Kidney epithelial cell (primary cell): ENCODE measurements around the gene H6PD. TPM values are rescaled to one million over a fixed set of nuclear protein-coding genes. Genes with fewer than 3 reads are reported as not detected.

ENCODE experiments used
- DNase-seq: peaks from one replicate; pipeline ENCODE4 v3.0.0-alpha.2; 2010; ENCODE audit warnings: low read depth
- H3K27me3 ChIP-seq: 2 replicates; pipeline ENCODE4 v1.6.0; 2011; ENCODE audit warnings: low read length; ENCODE audit not compliant: control insufficient read depth, insufficient read depth
- H3K36me3 ChIP-seq: 2 replicates; pipeline ENCODE4 v1.5.1; 2011; ENCODE audit warnings: low read length; ENCODE audit not compliant: control insufficient read depth, insufficient read depth
- H3K4me3 ChIP-seq: 2 replicates; pipeline ENCODE4 v1.5.1; 2011; ENCODE audit warnings: low read depth, mild to moderate bottlenecking, control low read depth, low read length
- total RNA-seq: library from RNA; depleted of rRNA; stranded (reverse); fragments of >200 nt; gene quantifications from 2 replicates; pipeline ENCODE4 v1.2.3, GENCODE V29; 2015
- TF ChIP-seq, protein P1 (sequence below): IDR thresholded peaks from 2 replicates; pipeline ENCODE4 v1.5.1; 2011; ENCODE audit warnings: mild to moderate bottlenecking, moderate library complexity, low read length, control low read depth, inconsistent platforms; ENCODE audit not compliant: insufficient read depth, poor library complexity, severe bottlenecking

Gene H6PD
- total RNA-seq, 1 donor from 2014 or later: 24.4 TPM

- Histone ChIP-seq H3K27me3 (no peaks in the 10 kb centered on the region), H3K4me3 (no peak overlapping the region), H3K36me3 (no peaks in the 10 kb centered on the region)
- no peak for DNase-seq
- TF ChIP-seq, protein P1, sequence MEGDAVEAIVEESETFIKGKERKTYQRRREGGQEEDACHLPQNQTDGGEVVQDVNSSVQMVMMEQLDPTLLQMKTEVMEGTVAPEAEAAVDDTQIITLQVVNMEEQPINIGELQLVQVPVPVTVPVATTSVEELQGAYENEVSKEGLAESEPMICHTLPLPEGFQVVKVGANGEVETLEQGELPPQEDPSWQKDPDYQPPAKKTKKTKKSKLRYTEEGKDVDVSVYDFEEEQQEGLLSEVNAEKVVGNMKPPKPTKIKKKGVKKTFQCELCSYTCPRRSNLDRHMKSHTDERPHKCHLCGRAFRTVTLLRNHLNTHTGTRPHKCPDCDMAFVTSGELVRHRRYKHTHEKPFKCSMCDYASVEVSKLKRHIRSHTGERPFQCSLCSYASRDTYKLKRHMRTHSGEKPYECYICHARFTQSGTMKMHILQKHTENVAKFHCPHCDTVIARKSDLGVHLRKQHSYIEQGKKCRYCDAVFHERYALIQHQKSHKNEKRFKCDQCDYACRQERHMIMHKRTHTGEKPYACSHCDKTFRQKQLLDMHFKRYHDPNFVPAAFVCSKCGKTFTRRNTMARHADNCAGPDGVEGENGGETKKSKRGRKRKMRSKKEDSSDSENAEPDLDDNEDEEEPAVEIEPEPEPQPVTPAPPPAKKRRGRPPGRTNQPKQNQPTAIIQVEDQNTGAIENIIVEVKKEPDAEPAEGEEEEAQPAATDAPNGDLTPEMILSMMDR: no peak
Measured at GRCh38 chr1:9265968-9266367, 31.4 kb downstream of the H6PD start.

DNA sequence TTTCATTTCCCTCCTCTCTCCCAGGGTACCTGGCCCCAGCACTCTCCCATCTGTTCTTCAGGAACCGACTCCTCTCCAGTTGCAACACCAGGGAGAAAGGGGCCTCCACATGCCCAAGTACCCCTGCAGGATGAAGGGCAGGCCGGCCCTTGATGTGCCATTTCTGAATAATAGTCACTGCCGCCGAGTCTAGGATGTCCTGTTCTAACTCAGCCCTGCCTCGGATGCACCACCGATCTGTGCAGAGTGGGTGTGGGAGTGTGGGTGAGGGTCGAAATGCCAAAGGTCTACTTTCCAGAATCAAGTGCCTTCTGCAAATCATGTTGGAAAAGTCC is 32.7 kb downstream of the H6PD start:
- no peak for DNase-seq
- Histone ChIP-seq H3K4me3 (no peak overlapping the region), H3K27me3 (no peaks in the 10 kb centered on the region), H3K36me3 (no peaks in the 10 kb centered on the region)
- TF ChIP-seq, protein P1: no peak

DNA sequence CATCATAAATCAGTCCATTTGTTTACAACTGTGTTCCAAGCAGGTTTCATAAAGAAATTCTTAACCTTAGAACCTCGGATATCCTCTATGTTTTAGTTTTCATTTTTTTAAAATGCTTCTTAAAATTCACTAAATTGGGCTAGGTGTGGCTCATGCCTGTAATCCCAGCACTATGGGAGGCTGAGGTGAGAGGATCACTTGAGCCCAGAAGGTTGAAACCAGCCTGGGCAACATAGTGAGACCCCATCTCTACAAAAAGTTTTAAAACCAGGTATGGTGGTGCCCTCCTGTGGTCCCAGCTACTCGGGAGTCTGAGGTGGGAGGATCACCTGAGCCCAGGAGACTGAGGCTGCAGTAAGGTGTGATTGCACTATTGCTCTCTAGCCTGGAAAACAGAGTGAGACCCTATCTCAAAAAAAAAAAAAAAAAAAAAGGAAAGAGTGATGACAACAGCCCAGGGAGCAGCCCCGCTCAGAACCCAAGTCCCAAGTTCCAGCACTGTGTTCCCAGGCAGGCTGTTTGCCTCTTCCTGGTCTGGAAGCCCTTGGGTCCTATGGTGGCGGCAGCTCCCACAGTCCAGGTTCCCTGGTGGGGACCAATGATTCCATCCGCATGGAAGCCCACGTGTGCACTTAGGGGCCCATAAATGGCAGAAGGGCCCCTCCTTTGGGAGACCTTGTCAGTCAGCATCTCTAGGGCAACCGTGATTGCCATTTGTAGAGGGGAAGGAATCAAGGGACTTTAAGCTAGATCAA is 33.4 kb downstream of the H6PD start:
- H3K4me3 ChIP-seq: no peak overlapping the region
- TF ChIP-seq, protein P1: no peak

DNA sequence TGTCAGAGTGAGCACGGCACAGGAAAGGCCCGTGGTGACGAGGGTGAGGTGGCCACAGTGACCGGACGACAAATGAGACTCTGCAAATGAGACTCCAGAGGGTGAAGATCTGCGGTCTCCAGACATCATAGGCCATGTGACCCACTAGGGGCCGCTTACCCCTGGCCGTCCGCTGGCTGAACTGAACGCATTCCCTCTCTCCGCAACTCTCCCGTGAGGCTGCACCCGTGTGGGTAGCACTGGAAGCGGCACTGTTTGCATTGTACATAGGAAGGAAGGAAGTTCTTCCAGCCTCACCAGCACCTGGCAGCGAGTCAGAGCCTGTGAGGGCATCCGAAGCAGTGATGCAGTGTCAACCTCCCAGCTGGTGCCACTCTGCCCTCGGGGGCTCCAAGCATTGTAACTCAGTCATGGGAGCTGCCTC is 34.5 kb downstream of the H6PD start:
- Histone ChIP-seq H3K36me3 (no peaks in the 10 kb centered on the region), H3K27me3 (no peaks in the 10 kb centered on the region), H3K4me3 (no peak overlapping the region)
- no peak for DNase-seq
- TF ChIP-seq, protein P1: no peak

More for the DNA sequence above, 33.4 kb downstream of the H6PD start:
- H3K27me3 ChIP-seq: no peaks in the 10 kb centered on the region
- no peak for DNase-seq
- H3K36me3 ChIP-seq: no peaks in the 10 kb centered on the region

DNA sequence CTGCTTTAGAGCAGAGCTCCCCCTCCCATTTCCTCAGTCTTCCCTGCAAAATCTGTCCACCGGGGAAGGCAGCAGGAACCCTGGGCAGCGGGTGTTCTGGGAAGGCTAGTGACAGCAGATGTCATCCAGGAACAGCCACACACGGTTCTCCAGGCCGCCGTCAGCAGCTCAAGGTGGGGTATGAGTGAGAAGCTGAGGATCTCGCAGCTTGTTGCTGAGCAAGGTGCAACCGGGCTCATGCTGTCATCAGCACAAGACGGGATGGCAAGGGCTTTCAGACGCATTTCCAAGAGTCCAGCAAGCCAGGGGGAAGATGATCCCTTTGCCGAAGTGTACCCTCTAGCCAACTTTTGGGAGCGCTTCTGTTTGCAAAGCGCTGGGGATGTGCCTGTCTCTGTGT is 35.1 kb downstream of the H6PD start:
- TF ChIP-seq, protein P1: no peak
- no peak for DNase-seq
- Histone ChIP-seq H3K4me3 (no peak overlapping the region), H3K27me3 (no peaks in the 10 kb centered on the region), H3K36me3 (no peaks in the 10 kb centered on the region)
